B cell (primary cell): ENCODE measurements around the gene FIBCD1. TPM values are rescaled to one million over a fixed set of nuclear protein-coding genes. Genes with fewer than 3 reads are reported as not detected.

ENCODE experiments used
- ATAC-seq: fragments of 200-7000 bp; cut with Tn5 transposase; one replicate; pipeline ENCODE4 v1.10.0; 2021; ENCODE audit warnings: low read depth, mild to moderate bottlenecking, moderate number of reproducible peaks, moderate library complexity
- CTCF ChIA-PET: fragments of 350-600 bp; sonication (Branson Sonifier 250); formaldehyde crosslinking; loops from one replicate; lab custom pipeline; 2021; ENCODE audit warnings: antibody characterized with exemption, inconsistent platforms; lab: Charles Lee
- POLR2A ChIA-PET: fragments of 350-600 bp; sonication (Branson Sonifier 250); formaldehyde crosslinking; loops from one replicate; lab custom pipeline; 2021; ENCODE audit warnings: antibody characterized with exemption; lab: Charles Lee
- DNase-seq: peaks from one replicate; pipeline ENCODE4 v3.0.0; 2013
- H2AFZ ChIP-seq: 2 replicates; pipeline ENCODE4 v1.6.1; 2012; ENCODE audit warnings: mild to moderate bottlenecking, low read depth, low read length; ENCODE audit not compliant: insufficient read depth, poor library complexity, severe bottlenecking
- H3K27ac ChIP-seq, 2 donors: 1 replicate in 1 of 2; 2 replicates in 1 of 2; pipeline ENCODE4 v1.5.1; 2012 to 2013; ENCODE audit warnings: low read length in 2 of 2, mild to moderate bottlenecking in 2 of 2, moderate library complexity in 1 of 2
- H3K27me3 ChIP-seq, 4 experiments: fragments of 200-600 bp in 1 of 4; sonication (generic) in 1 of 4; replicated peaks in 1 of 4; 1 replicate in 2 of 4; 2 replicates in 2 of 4; pipeline versions ENCODE4 v1.6.1 to v1.7.0; 2013 to 2016; ENCODE audit warnings: low read length in 3 of 4, mild to moderate bottlenecking in 2 of 4, mixed read lengths in 1 of 4, moderate library complexity in 1 of 4; ENCODE audit not compliant: insufficient read depth in 4 of 4, control insufficient read depth in 3 of 4; ENCODE audit errors: control extremely low read depth in 1 of 4
- H3K36me3 ChIP-seq, 2 experiments: replicated peaks in 1 of 2; 1 replicate in 1 of 2; 2 replicates in 1 of 2; pipeline versions ENCODE4 v1.6.1 to v1.7.1; 2013; ENCODE audit warnings: low read length in 1 of 2; ENCODE audit not compliant: insufficient read depth in 2 of 2, control insufficient read depth in 1 of 2; ENCODE audit errors: control extremely low read depth in 1 of 2, extremely low read depth in 1 of 2
- H3K4me1 ChIP-seq, 2 donors: fragments of 200-600 bp in 1 of 2; sonication (generic) in 1 of 2; 1 replicate in 1 of 2; 2 replicates in 1 of 2; pipeline versions ENCODE4 v1.5.1 to v1.6.1; 2013 to 2017; ENCODE audit warnings: low read length in 2 of 2; ENCODE audit not compliant: control insufficient read depth in 2 of 2, insufficient read depth in 2 of 2
- H3K4me2 ChIP-seq: replicated peaks from 2 replicates; pipeline ENCODE3; 2012; ENCODE audit warnings: mild to moderate bottlenecking, low read depth, low read length; ENCODE audit not compliant: poor library complexity, severe bottlenecking
- H3K4me3 ChIP-seq, 5 experiments: fragments of 200-600 bp in 1 of 5; sonication (generic) in 1 of 5; 1 replicate in 3 of 5; 2 replicates in 2 of 5; pipeline versions ENCODE4 v1.5.1 to v1.7.0; 2011 to 2016; ENCODE audit warnings: low read length in 4 of 5, mild to moderate bottlenecking in 4 of 5, low read depth in 2 of 5, control low read depth in 1 of 5, moderate library complexity in 1 of 5; ENCODE audit not compliant: insufficient read depth in 1 of 5; ENCODE audit errors: control extremely low read depth in 1 of 5, extremely low read depth in 1 of 5
- H3K79me2 ChIP-seq: fragments of 200-600 bp; sonication (generic); one replicate; pipeline ENCODE4 v1.6.0; 2016; ENCODE audit warnings: low read length; ENCODE audit not compliant: control insufficient read depth, insufficient read depth
- H3K9ac ChIP-seq: fragments of 200-600 bp; sonication (generic); 2 replicates; pipeline ENCODE4 v1.6.1; 2017; ENCODE audit warnings: mild to moderate bottlenecking, low read length, moderate library complexity
- H3K9me3 ChIP-seq, 3 donors: one replicate each; pipeline versions ENCODE4 v1.6.1 to v1.7.1; 2013; ENCODE audit warnings: low read length in 2 of 3; ENCODE audit not compliant: control insufficient read depth in 2 of 3, insufficient read depth in 1 of 3; ENCODE audit errors: control extremely low read depth in 1 of 3
- H4K20me1 ChIP-seq: 2 replicates; pipeline ENCODE4 v1.6.0; 2012; ENCODE audit warnings: mild to moderate bottlenecking, low read length; ENCODE audit not compliant: insufficient read depth, control insufficient read depth, poor library complexity, severe bottlenecking
- H3K27ac Mint-ChIP-seq: one replicate; pipeline ENCODE4 v1.8.0; 2021; ENCODE audit warnings: mixed read lengths
- H3K27me3 Mint-ChIP-seq: one replicate; pipeline ENCODE4 v1.8.0; 2021; ENCODE audit warnings: mixed read lengths
- H3K4me1 Mint-ChIP-seq: one replicate; pipeline ENCODE4 v1.8.0; 2021; ENCODE audit warnings: mixed read lengths
- H3K4me3 Mint-ChIP-seq: one replicate; pipeline ENCODE4 v1.8.0; 2021; ENCODE audit warnings: mixed read lengths
- H3K9me3 Mint-ChIP-seq: one replicate; pipeline ENCODE4 v1.8.0; 2022; ENCODE audit warnings: mixed read lengths; ENCODE audit not compliant: insufficient read depth
- CTCF ChIP-seq: fragments of 200-600 bp; IDR thresholded peaks from one replicate; pipeline ENCODE4 v1.8.0; 2022; ENCODE audit warnings: antibody characterized with exemption, mild to moderate bottlenecking
- EZH2 ChIP-seq: IDR thresholded peaks from 2 replicates; pipeline ENCODE4 v1.6.1; 2012; ENCODE audit warnings: borderline replicate concordance, low read depth, mild to moderate bottlenecking, moderate library complexity, low read length; ENCODE audit not compliant: insufficient read depth, poor library complexity, severe bottlenecking
- WGBS: methylation state at CpG from one replicate; pipeline ENCODE4 v1.1.5; 2013; ENCODE audit warnings: missing lambda C conversion rate; ENCODE audit not compliant: insufficient coverage; 5-methylcytosine and 5-hydroxymethylcytosine counted together
- intact Hi-C: fragments of 100-400 bp; cut with micrococcal nuclease; formaldehyde crosslinking; loops from one replicate; pipeline ENCODE4 v1.10.0; 2022
- polyA plus RNA-seq: library from polyadenylated mRNA; depleted of rRNA; stranded (reverse); fragments of >200 nt; gene quantifications from 2 replicates; pipeline ENCODE4 v1.2.3, GENCODE V29; 2012
- total RNA-seq, 2 donors: library from RNA; stranded (reverse); fragments of 120-200 nt in 1 of 2; gene quantifications; 1 replicate in 1 of 2; 2 replicates in 1 of 2; pipeline versions ENCODE4 v1.2.3 to v1.2.4, GENCODE V29; 2013 to 2022

Gene FIBCD1
- total and polyA plus RNA-seq, 2 donors (not counting 1 experiment from before 2014, with no cell fraction given): not detected

- H3K27me3 ChIP-seq: no peaks in the 10 kb centered on the region
- no peaks in the 10 kb centered on the region for H3K4me1 Mint-ChIP-seq
- intact Hi-C loops: no loop called here
- H3K79me2 ChIP-seq: no peaks in the 10 kb centered on the region
- no peak overlapping the region for H3K9ac ChIP-seq
- TF ChIP-seq EZH2: no peak
- TF ChIP-seq CTCF: no peak
- ChIA-PET CTCF (no interaction called here), POLR2A (no interaction called here)
- H3K27me3 Mint-ChIP-seq: peaks cover 5% of the 10 kb centered on the region
- DNase-seq: no peak
- no peaks in the 10 kb centered on the region for H3K4me1 ChIP-seq
- no peaks in the 10 kb centered on the region for H3K9me3 Mint-ChIP-seq
- H3K4me2 ChIP-seq: no peak overlapping the region
- no peak overlapping the region for H3K27ac Mint-ChIP-seq
- H4K20me1 ChIP-seq: no peaks in the 10 kb centered on the region
- H3K36me3 ChIP-seq: no peaks in the 10 kb centered on the region
- H3K4me3 Mint-ChIP-seq: no peak overlapping the region
- no peak overlapping the region for H3K27ac ChIP-seq
- H3K9me3 ChIP-seq: peaks cover 0 to 8% (median 0%) of the 10 kb centered on the region in 3 donors
- ATAC-seq: no peak
- 61% methylated on average over 17 of the region's 22 CpGs for WGBS
- H2AFZ ChIP-seq: no peak overlapping the region
- no peak overlapping the region for H3K4me3 ChIP-seq
Measured at GRCh38 chr9:130908146-130908877, 30.7 kb downstream of the FIBCD1 start.

GRCh38 chr9:130906735-130907416 lies 32.2 kb downstream of the FIBCD1 start:
- Mint-ChIP-seq H3K27me3 (peaks cover 5% of the 10 kb centered on the region), H3K4me1 (no peaks in the 10 kb centered on the region), H3K9me3 (no peaks in the 10 kb centered on the region), H3K27ac (no peak overlapping the region), H3K4me3 (no peak overlapping the region)
- Histone ChIP-seq H3K79me2 (no peaks in the 10 kb centered on the region), H3K9ac (no peak overlapping the region), H3K4me2 (no peak overlapping the region), H3K4me1 (no peaks in the 10 kb centered on the region), H3K4me3 (no peak overlapping the region), H2AFZ (no peak overlapping the region), H3K27ac (no peak overlapping the region), H3K27me3 (no peaks in the 10 kb centered on the region), H3K36me3 (no peaks in the 10 kb centered on the region), H4K20me1 (no peaks in the 10 kb centered on the region), H3K9me3 (peaks cover 0 to 8% (median 0%) of the 10 kb centered on the region in 3 donors)
- TF ChIP-seq CTCF (no peak), EZH2 (no peak)
- POLR2A ChIA-PET: no interaction called here
- CTCF ChIA-PET: no interaction called here
- intact Hi-C loops: no loop called here
- no peak for ATAC-seq
- WGBS: 80% methylated on average over 9 of the region's 21 CpGs
- no peak for DNase-seq
